HL-60/S4 treated with retinoic acid at 250 ng/mL for 4 days and 3 days (cell line): ENCODE data around the gene HFE.
"Not testable (repeated sequence)": the region's sequence is repeated elsewhere in the genome, so short reads cannot be mapped to it uniquely, and the experiment has no call there.

ENCODE experiments used
- in situ Hi-C: fragments of 300-500 bp; cut with MboI; formaldehyde crosslinking; loops from 2 replicates; pipeline ENCODE4 v1.7.0; 2022; ENCODE audit warnings: low sequenced_read_pairs

Gene HFE

DNA sequence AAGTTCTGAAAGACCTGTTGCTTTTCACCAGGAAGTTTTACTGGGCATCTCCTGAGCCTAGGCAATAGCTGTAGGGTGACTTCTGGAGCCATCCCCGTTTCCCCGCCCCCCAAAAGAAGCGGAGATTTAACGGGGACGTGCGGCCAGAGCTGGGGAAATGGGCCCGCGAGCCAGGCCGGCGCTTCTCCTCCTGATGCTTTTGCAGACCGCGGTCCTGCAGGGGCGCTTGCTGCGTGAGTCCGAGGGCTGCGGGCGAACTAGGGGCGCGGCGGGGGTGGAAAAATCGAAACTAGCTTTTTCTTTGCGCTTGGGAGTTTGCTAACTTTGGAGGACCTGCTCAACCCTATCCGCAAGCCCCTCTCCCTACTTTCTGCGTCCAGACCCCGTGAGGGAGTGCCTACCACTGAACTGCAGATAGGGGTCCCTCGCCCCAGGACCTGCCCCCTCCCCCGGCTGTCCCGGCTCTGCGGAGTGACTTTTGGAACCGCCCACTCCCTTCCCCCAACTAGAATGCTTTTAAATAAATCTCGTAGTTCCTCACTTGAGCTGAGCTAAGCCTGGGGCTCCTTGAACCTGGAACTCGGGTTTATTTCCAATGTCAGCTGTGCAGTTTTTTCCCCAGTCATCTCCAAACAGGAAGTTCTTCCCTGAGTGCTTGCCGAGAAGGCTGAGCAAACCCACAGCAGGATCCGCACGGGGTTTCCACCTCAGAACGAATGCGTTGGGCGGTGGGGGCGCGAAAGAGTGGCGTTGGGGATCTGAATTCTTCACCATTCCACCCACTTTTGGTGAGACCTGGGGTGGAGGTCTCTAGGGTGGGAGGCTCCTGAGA is at the start of gene HFE:
TSS of gene HFE (plus strand) at position 146 of the 832 bp plus-strand sequence. CDS start at position 158, 12 bp downstream.
- in situ Hi-C loops: no loop called here

- in situ Hi-C loops: loop anchor here (25.0 kb wide), 2 partner anchors 1095 to 1820 kb away; a partner anchor contains a TSS
Observed at GRCh38 chr6:26041946-26042345, 45.3 kb upstream of the HFE start.

DNA sequence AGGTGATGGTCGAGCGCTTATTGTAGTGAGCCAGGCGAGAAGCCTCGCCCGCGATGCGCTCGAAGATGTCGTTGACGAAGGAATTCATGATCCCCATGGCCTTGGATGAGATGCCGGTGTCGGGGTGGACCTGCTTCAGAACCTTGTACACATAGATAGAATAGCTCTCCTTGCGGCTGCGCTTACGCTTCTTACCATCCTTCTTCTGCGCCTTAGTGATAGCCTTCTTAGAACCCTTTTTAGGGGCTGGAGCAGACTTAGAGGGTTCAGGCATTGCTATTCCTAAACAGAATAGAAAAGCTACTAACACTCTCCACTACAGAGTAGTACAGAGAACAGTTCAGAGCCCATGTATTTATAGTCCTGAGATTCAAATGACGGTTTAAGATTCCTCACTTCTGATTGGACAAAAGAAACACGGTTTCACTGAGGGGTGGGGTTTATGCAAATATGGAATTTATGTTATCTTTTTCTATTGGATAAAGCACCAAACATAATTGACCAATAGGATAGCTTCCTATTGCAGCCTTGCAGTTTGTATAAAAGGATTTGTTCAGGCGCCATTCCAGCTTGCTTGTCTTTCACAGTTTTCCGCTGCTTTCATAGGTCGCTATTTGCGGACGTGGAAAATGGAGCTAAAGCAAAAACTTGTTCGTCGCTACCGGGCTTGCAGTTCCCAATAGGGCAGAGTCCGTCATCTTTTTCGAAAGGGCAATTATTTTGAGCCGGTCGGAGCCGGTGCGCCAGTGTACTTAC is 43.7 kb upstream of the HFE start:
- in situ Hi-C loops: loop anchor here (25.0 kb wide), 2 partner anchors 1094 to 1819 kb away; a partner anchor contains a TSS

DNA sequence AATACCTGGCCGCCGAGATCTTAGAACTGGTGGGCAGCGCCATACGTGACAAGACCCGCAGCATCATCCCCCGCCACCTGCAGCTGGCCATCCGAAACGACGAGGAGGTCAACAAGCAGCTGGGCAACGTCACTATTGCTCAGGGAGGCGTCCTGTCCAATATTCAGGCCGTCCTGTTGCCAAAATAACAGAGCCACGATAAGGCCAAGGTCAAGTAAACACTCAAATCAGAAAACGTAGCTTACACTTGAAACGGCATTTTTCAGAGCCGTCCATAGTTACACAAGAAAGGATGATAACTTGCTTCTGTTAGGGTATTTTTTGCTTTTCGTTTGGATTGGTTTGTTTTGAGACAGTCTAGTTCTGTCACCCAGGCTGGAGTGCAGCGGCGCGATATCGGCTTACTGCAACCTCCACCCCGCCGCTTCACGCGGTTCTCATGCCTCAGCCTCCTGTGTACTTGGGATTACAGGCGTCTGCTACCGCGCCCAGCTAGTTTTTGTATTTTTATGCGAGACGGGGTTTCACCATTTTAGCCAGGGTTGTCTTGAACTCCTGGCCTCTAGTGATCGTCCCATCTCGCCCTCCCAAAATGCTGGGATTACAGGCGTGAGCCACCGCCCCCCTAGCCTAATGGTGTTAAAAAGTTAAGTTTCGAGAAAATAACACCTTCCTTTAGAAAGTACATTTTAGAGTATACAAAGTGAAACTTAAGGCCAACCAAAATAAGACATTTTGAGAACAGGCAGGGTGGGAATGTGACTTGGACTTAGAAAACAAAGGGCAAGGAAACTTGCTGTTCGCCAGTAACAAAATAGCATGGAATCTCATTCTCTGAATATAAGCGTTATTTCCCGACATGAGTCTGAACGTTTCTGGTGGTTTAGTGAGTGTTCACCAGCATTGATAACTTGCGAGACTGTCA is 42.8 kb upstream of the HFE start:
- in situ Hi-C loops: loop anchor here (25.0 kb wide), 2 partner anchors 1093 to 1818 kb away; a partner anchor contains a TSS

DNA sequence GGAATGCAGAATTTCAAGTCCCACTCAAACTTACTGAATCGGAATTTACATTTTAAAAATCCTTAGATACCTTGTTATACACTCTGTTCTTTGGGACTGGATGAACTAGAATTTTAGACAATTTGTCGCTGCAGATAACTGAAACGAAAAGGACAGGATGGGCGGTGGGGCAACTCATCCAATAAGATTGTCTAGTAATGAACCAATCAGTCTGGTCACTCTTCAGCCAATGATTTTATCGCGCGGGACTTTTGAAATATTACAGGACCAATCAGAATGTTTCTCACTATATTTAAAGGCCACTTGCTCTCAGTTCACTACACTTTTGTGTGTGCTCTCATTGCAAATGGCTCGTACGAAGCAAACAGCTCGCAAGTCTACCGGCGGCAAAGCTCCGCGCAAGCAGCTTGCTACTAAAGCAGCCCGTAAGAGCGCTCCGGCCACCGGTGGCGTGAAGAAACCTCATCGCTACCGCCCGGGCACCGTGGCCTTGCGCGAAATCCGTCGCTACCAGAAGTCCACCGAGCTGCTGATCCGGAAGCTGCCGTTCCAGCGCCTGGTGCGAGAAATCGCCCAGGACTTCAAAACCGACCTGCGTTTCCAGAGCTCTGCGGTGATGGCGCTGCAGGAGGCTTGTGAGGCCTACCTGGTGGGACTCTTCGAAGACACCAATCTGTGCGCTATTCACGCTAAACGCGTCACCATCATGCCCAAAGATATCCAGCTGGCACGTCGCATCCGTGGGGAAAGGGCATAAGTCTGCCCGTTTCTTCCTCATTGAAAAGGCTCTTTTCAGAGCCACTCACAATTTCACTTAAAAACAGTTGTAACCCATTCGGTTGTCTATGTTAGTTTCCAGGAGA is 41.9 kb upstream of the HFE start:
- in situ Hi-C loops: loop anchor here (25.0 kb wide), 2 partner anchors 1092 to 1817 kb away; a partner anchor contains a TSS

DNA sequence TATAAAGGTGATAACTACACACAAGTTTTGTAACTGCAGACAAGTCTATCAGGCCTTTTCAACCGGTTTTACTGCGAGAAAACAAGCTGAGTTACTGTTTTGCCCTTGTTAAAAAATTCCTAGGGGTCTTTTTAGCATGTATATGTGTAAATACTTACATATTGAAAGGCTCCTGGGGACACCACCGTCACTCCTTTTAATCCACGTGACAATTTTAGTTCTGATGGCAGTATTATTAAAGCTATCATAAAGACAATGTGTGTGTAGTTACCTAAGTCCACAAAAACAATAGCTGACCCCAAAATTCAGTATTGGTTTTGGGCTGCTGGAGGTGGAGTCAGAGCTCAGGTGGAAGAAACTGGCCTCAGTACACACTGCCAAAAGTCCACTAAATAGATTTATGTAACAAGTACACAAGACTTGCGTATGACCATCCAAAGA is 41.3 kb upstream of the HFE start:
- in situ Hi-C loops: loop anchor here (25.0 kb wide), 2 partner anchors 1091 to 1816 kb away; a partner anchor contains a TSS

DNA sequence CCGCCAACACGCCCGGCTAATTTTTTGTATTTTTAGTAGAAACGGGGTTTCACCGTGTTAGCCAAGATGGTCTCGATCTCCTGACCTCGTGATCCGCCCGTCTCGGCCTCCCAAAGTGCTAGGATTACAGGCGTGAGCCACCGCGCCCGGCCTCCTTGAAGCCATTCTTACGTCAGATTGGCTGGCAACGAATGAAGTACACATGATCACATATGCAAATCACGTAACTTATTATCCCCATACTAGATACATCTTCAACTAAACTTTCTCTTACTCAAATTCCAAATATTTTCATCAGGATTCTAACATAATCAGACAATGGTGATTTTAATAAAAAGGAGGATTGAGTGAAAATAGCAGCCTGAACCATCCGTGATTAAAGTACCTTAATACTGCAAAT is 39.9 kb upstream of the HFE start:
- in situ Hi-C loops: loop anchor here (25.0 kb wide), 2 partner anchors 1090 to 1815 kb away; a partner anchor contains a TSS

DNA sequence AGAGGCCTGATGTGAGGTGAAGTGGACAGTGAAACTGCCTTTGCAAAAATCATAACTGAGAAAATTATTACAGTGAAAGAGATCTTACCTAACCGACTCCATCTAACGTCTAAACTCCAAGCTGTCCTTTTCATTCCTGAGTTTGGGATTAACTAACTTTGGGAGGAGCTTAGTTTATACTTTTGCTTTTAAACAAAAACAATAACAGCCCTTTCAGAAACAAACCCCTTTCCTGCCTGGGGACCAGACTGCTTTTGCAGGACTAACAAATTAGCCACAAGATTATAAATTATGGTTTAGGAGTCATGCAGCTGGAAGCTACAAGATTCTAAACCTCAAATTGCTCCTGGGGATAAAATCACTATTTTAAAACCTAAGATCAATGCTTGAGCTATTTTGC is 38.6 kb upstream of the HFE start:
- in situ Hi-C loops: loop anchor here (25.0 kb wide), 2 partner anchors 1089 to 1814 kb away; a partner anchor contains a TSS

GRCh38 chr6:26051665-26052310 is 35.4 kb upstream of the HFE start:
- in situ Hi-C loops: no loop called here

- in situ Hi-C loops: not testable (repeated sequence)
Observed at GRCh38 chr6:26052762-26053250, 34.4 kb upstream of the HFE start.

- in situ Hi-C loops: no loop called here
Observed at GRCh38 chr6:26053992-26054780, 33.0 kb upstream of the HFE start.

DNA sequence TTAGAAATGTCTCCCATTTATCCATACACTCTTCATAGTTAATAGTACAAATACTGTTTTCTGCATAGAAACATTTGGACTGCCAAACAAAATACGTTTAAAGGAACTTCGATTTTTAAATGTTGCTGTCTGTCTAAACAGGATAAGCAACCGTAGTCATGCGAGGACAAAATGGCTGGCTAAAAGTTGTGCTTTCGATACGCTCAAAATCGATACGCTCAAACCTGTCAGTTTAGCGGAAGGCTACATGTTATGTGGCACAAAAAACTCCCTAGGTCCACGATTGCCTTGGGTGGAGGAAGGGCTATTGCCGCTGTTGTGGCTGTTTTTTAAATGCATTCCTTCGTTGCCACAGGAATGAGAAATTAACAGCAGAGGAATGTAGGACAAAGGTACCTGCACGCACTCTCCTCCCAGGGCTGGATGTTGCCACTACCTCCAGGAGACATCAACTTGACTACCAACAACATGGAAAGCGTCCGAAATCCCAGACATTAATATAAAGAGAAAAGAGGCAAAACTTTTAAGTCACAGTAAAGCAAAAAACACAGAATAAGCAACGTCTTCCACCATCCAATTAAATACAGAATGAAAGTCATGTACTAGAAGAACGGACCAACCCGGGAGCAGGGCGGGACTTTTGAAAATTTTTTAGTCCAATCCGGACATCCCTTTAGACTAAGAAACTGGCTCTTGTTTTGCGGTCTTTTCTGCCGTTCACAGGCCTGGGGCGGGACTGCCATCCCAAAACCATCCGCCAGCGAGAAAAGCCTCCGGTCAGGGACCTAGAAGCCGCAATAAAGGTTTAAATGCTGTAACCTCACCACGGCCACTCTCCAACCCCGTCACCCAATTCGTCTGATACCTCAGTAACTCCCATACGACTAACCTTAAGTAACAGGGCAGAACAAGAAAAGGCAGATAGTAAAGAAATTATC is 32.2 kb upstream of the HFE start:
- in situ Hi-C loops: no loop called here

DNA sequence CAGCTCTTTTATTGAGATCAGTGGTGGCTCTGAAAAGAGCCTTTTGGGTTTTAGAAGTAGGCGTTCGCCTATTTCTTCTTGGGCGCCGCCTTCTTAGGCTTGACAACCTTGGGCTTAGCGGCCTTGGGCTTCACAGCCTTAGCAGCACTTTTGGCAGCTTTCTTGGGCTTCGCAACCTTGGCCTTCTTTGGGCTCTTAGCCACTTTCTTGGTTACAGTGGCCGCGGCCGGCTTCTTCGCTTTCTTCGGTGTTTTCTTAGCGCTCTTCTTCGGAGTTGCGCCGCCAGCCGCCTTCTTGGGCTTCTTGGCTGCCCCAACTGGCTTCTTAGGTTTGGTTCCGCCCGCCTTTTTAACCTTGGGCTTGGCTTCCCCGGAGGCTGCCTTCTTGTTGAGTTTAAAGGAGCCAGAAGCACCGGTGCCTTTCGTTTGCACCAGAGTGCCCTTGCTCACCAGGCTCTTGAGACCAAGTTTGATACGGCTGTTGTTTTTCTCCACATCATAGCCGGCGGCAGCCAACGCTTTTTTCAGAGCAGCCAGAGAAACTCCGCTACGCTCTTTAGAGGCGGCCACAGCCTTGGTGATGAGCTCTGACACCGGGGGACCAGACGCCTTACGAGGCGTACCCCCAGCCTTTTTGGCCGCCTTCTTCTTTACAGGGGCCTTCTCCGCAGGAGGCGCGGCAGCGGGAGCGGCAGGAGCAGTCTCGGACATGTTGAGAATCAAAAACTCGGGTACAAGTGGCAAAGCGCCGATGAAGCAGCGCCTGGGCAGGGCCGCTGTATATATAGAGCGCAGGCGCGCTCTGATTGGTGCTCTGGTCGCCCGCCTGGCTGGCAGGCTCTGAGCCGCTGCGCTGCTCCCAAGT is 31.3 kb upstream of the HFE start:
- in situ Hi-C loops: no loop called here

DNA sequence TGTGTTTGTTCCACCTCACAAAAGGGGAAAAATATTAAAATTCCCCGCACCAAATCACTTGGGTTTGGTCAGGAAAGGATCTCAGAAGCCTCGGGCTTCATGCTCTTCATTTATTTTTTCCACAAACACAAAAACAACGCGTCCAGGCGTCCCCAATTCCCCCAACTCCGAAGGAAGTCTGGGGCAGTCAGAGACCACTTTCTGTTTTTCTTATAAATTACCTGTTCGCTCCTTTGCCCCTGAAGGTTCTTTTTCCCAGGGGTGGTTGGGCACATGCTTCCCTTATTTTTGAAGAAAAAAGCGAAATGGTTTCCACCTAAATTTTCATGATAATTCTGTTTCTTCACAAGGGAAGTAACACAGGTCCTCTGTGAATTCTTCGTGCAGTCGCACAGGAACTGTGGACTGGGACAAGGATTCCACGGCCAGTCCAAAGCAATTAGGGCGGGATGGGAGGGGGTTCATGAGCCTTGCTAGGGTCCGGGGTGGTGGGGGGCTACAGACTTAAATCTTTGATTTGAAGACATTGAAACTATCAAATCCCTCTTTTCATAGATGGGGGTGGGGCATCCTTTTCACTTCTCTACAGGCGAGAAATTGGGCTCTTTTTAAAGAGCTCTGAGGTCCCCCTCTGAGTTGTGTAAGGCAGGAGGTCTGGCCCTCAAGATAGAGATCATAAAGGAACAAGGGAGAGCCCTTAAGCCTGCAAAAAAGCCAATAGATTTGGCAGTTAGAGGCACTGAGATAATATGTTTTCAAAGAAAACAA is 30.5 kb upstream of the HFE start:
- in situ Hi-C loops: no loop called here

- in situ Hi-C loops: no loop called here
Observed at GRCh38 chr6:26057899-26058298, 29.3 kb upstream of the HFE start.
